Measurements from ENCODE around the gene CD247. TPM values are rescaled to one million over a fixed set of nuclear protein-coding genes. Genes with fewer than 3 reads are reported as not detected.

CD247 gene
- total RNA-seq, 2 experiments from 2014 or later = 105 to 114 TPM

DNA sequence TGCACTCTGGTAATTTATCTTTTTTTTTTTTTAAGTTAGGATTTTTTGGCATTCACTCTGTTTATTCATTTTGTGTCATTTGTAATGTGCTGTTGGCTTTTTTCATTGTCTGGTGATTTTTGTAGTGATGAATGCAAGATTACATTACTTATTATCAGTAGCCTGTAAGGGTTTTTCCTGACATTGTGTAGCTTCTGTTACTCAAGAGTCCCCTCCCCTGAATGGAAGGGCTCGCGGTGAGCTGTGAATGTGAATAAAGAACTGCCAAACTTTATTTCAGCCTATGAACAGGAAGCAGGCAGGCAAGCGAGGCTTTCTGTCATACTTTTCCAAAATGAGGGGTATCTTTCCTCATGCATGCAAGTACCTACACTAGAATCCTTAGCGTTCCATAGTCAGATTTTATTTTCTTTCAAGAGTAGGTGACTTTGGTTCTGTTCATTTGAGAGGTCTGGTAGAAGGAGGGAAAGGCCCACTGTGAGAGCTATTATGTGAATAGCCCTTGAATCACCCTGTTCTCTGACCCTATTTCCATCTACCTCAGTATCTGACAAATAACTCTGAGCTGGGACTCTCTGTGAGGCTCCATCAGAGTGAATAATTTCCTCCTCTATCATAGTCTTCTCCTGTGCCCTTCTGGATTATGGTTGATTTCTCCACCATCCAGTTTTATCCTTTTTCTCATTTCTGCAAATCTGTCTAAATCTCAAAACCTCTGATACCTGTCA lies 114.0 kb downstream of the CD247 start:
- intact Hi-C loops (cut with micrococcal nuclease) = no loop called here
- POLR2A ChIA-PET = no interaction called here
- H3K27ac Mint-ChIP-seq = no peak overlapping the region
- H3K27me3 Mint-ChIP-seq = no peaks in the 10 kb centered on the region
- H3K9me3 Mint-ChIP-seq = no peaks in the 10 kb centered on the region
- no peaks in the 10 kb centered on the region for H3K4me1 Mint-ChIP-seq (ENCODE audit: low read depth)
- CTCF ChIA-PET = interaction anchor here (0.8 to 2.3 kb wide), 2 partner anchors 129 to 133 kb away, joined by 3 to 8 read pairs; no protein-coding TSS in a partner anchor
- no peak overlapping the region for H3K4me3 Mint-ChIP-seq
- no peak for DNase-seq
- peaks cover 22% of the 10 kb centered on the region for H3K36me3 Mint-ChIP-seq

DNA sequence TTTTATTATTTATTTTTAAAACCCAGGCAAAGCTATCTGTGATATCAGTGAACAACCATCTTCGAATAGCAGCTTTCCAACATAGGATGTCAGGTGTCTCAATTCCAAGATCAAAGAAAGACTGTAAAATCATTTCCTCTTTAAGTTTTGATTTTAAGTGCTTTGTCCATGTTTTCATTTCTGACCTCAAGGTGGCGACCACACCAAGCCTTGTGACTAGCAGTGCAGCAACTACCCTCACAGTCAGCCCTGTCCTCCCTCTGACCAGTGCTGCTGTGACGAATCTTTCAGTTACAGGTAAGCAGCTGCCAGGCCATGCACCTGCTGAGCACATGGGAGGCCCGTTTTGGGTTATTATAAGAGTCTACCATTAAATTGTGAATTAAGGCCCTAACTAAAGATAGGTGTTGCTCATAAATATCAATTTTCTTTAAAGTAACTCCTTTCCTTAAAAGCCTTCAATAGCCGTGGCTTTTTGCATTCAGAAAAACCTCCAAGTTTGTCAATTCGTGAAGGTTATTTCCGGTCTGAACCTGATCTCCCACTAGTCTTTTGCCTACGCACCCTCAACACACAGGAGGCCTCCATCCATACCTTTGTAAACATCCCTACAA lies 117.0 kb downstream of the CD247 start:
- Mint-ChIP-seq H3K36me3 (peaks cover 33% of the 10 kb centered on the region), H3K27me3 (no peaks in the 10 kb centered on the region), H3K27ac (no peak overlapping the region), H3K4me1 (ENCODE audit: low read depth) (no peaks in the 10 kb centered on the region), H3K4me3 (no peak overlapping the region), H3K9me3 (no peaks in the 10 kb centered on the region)
- intact Hi-C loops (cut with micrococcal nuclease) = loop anchor here (1.0 kb wide), 3 partner anchors 41 to 139 kb away; no protein-coding TSS in a partner anchor
- ChIA-PET POLR2A (no interaction called here), CTCF (interaction anchor here (0.8 to 2.7 kb wide), 18 partner anchors 9 to 333 kb away, joined by 3 to 59 read pairs (median 5); partner anchors contain the start of gene CREG1)
- DNase-seq = peak; percentile 64

DNA sequence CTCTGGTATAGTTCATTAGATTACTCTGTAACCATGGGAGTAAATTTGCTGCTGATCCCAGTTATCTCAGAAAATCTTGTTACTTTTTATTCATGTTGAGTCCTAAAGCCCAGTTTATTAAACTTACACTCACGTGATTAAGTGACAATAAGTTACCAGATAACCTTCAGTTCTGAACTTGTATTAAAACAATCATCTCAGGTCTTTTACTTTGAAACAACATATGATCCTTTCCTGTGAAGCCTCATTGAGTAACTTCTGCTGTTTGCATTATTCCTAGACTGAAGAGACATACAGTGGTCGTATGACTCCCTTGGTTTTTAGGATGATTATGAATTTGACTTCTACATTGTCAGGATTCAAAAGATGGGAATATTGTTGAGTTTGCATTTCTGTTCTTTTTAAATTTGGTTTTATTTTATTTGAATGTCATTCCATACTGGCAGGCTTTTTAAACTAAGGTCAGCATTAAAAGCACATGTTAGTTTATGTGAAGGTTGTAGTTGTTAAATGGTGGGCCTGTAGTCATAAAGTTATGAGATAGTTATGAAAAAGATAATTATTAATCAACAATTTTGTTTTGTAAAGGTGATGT lies 117.9 kb downstream of the CD247 start:
- ChIA-PET CTCF (interaction anchor here (1.0 to 2.7 kb wide), 13 partner anchors 10 to 153 kb away, joined by 3 to 59 read pairs (median 5); partner anchors contain the start of gene CREG1), POLR2A (no interaction called here)
- Mint-ChIP-seq H3K4me3 (no peak overlapping the region), H3K36me3 (peaks cover 27% of the 10 kb centered on the region), H3K27ac (no peak overlapping the region), H3K4me1 (ENCODE audit: low read depth) (no peaks in the 10 kb centered on the region), H3K27me3 (no peaks in the 10 kb centered on the region), H3K9me3 (no peaks in the 10 kb centered on the region)
- no peak for DNase-seq
- intact Hi-C loops (cut with micrococcal nuclease) = no loop called here

DNA sequence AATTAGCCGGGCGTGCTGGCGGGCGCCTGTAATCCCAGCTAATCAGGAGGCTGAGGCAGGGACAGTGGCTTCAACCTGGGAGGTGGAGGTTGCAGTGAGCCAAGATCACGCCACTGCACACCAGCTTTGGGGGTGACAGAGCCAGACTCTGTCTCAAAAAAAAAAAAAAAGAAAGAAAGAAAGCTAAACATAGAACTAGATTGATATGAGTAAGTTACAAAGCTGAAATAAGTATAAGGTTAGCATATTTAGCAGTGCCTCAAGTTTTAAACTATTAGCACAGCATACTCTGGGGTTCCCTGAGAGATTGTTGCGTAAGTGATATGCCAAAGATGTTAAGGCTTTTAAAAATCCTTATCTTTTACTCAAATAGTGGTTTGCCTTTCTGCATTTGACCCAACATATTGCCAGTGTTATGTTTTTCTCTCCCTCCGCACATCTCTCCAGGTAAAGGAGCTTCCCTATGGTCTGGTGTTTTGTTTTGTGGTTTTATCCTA lies 126.1 kb downstream of the CD247 start:
- Mint-ChIP-seq H3K27me3 (no peaks in the 10 kb centered on the region), H3K4me1 (ENCODE audit: low read depth) (no peaks in the 10 kb centered on the region), H3K4me3 (no peak overlapping the region), H3K36me3 (peaks cover 5% of the 10 kb centered on the region), H3K27ac (no peak overlapping the region), H3K9me3 (no peaks in the 10 kb centered on the region)
- DNase-seq = no peak
- CTCF ChIA-PET = interaction anchor here (1.0 to 2.4 kb wide), 2 partner anchors 141 to 172 kb away, joined by 3 to 7 read pairs; no protein-coding TSS in a partner anchor
- intact Hi-C loops (cut with micrococcal nuclease) = no loop called here
- POLR2A ChIA-PET = no interaction called here

DNA sequence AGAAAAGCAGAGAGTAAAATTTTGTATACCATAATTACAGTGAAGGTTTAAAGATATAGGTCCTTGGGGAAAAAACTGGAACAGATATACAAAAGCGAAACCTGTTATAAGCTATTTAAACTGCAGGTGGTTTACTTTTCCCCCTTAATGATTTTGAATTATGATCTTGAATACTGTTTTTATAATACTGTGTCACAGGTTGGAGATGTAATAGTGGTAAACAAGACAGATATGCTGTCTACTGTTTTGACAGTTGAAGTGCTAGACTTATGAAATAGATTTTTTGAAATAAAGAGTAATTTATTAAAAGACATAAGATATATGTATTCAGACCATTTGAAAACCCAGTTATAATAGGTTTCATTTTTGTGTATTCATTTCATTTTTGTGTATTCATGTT lies 129.4 kb downstream of the CD247 start:
- ChIA-PET POLR2A (no interaction called here), CTCF (interaction anchor here (1.0 to 1.2 kb wide), 2 partner anchors 8 to 12 kb away, joined by 3 to 5 read pairs; no protein-coding TSS in a partner anchor)
- intact Hi-C loops (cut with micrococcal nuclease) = no loop called here
- Mint-ChIP-seq H3K4me1 (ENCODE audit: low read depth) (no peaks in the 10 kb centered on the region), H3K4me3 (no peak overlapping the region), H3K27ac (no peak overlapping the region), H3K27me3 (no peaks in the 10 kb centered on the region), H3K9me3 (no peaks in the 10 kb centered on the region), H3K36me3 (peaks cover 8% of the 10 kb centered on the region)
- no peak for DNase-seq

DNA sequence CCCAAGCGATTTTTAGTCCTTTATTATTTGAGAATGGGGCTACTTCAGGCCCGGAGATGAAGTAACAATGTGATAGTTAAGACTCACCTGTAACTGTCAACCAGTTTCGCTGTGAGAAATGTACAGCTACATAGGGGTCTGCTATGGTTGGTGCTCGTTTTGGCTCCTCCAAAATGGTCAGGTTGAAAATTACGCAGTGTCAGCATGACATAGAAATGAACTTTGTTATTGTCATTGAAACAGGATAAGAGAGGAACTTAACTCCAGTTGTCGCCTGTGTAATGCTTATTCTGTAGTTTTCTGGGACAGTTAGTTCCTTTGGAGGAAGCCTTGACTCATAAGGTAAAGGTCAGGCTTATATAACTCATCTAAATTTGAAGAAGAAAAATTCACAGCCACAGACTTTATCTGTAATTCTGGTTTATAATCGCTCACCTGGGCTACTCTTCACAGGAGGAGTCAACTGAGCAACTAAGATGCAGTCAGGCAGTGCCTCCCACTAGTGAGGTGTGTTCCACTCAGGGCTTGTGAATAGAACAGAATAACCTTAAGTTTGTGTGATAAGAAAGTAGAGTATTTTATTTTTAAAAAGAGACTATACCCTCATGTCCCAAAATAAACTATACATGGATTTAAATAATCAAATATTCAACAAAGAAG lies 130.9 kb downstream of the CD247 start:
- POLR2A ChIA-PET = no interaction called here
- CTCF ChIA-PET = interaction anchor here (0.9 kb wide), 1 partner anchor 153 kb away, joined by 4 read pairs; no protein-coding TSS in a partner anchor
- no peak overlapping the region for H3K27ac Mint-ChIP-seq

More for the DNA sequence above, 130.9 kb downstream of the CD247 start:
- no peaks in the 10 kb centered on the region for H3K27me3 Mint-ChIP-seq
- no peaks in the 10 kb centered on the region for H3K9me3 Mint-ChIP-seq
- no peak overlapping the region for H3K4me3 Mint-ChIP-seq
- H3K4me1 Mint-ChIP-seq (ENCODE audit: low read depth) = no peaks in the 10 kb centered on the region
- H3K36me3 Mint-ChIP-seq = peaks cover 12% of the 10 kb centered on the region
- no peak for DNase-seq
- intact Hi-C loops (cut with micrococcal nuclease) = no loop called here

Other genes with a start within 250 kb of the CD247 start
- gene CREG1, start 35.2 kb upstream of the CD247 start, total RNA-seq = 10 to 100 TPM; 13.5 to 14.6 TPM
- 10 to 100 TPM; 61.7 to 65.8 TPM for gene RCSD1, start 111.7 kb upstream of the CD247 start, total RNA-seq
- gene MPZL1, start 203.5 kb upstream of the CD247 start, total RNA-seq = 10 to 100 TPM; 21.9 to 23.0 TPM

All from activated CD4-positive, alpha-beta memory T cell treated with anti-CD3 and anti-CD28 coated beads for 36 hours (primary cell).